ENCODE data around the gene GBP6.
"Not testable (repeated sequence)": the region's sequence is repeated elsewhere in the genome, so short reads cannot be mapped to it uniquely, and the experiment has no call there.

Gene GBP6

GRCh38 chr1:89367221-89367620 is 3.4 kb downstream of the GBP6 start:
- no peak overlapping the region for H3K4me3 ChIP-seq (ENCODE audit: low read depth in 1 of 2, low read length in 2 of 2)
- peaks cover 0 to 4% of the 10 kb centered on the region in 2 donors for H3K4me1 ChIP-seq (ENCODE audit: control insufficient read depth in 1 of 2, insufficient read depth in 2 of 2, low read length in 2 of 2)

GRCh38 chr1:89369331-89369730 is 5.5 kb downstream of the GBP6 start:
- no peaks in the 10 kb centered on the region for H3K4me1 ChIP-seq (ENCODE audit: control insufficient read depth in 1 of 2, insufficient read depth in 2 of 2, low read length in 2 of 2)
- H3K36me3 ChIP-seq (ENCODE audit: control insufficient read depth in 1 of 2, insufficient read depth in 2 of 2, low read length in 2 of 2): no peaks in the 10 kb centered on the region
- H3K4me3 ChIP-seq (ENCODE audit: low read depth in 1 of 2, low read length in 2 of 2): no peak overlapping the region
- no peaks in the 10 kb centered on the region for H3K9me3 ChIP-seq (ENCODE audit: control insufficient read depth in 1 of 2, low read length in 2 of 2)
- no peak overlapping the region for H3K27ac ChIP-seq (ENCODE audit: low read depth, low read length)
- no peak overlapping the region for H3K9ac ChIP-seq (ENCODE audit: low read depth in 1 of 2, low read length in 2 of 2)
- no peaks in the 10 kb centered on the region for H3K27me3 ChIP-seq (ENCODE audit: control insufficient read depth in 1 of 2, insufficient read depth in 2 of 2, low read length in 2 of 2)

More at GRCh38 chr1:89367221-89367620, 3.4 kb downstream of the GBP6 start:
- no peak overlapping the region for H3K27ac ChIP-seq (ENCODE audit: low read depth, low read length)
- no peaks in the 10 kb centered on the region for H3K9me3 ChIP-seq (ENCODE audit: control insufficient read depth in 1 of 2, low read length in 2 of 2)
- no peak overlapping the region for H3K9ac ChIP-seq (ENCODE audit: low read depth in 1 of 2, low read length in 2 of 2)
- no peaks in the 10 kb centered on the region for H3K36me3 ChIP-seq (ENCODE audit: control insufficient read depth in 1 of 2, insufficient read depth in 2 of 2, low read length in 2 of 2)
- H3K27me3 ChIP-seq (ENCODE audit: control insufficient read depth in 1 of 2, insufficient read depth in 2 of 2, low read length in 2 of 2): no peaks in the 10 kb centered on the region

GRCh38 chr1:89373810-89374209 is 10.0 kb downstream of the GBP6 start:
- H3K9me3 ChIP-seq (ENCODE audit: control insufficient read depth in 1 of 2, low read length in 2 of 2); H3K27ac ChIP-seq (ENCODE audit: low read depth, low read length); H3K4me3 ChIP-seq (ENCODE audit: low read depth in 1 of 2, low read length in 2 of 2); H3K36me3 ChIP-seq (ENCODE audit: control insufficient read depth in 1 of 2, insufficient read depth in 2 of 2, low read length in 2 of 2); H3K27me3 ChIP-seq (ENCODE audit: control insufficient read depth in 1 of 2, insufficient read depth in 2 of 2, low read length in 2 of 2); H3K9ac ChIP-seq (ENCODE audit: low read depth in 1 of 2, low read length in 2 of 2); H3K4me1 ChIP-seq (ENCODE audit: control insufficient read depth in 1 of 2, insufficient read depth in 2 of 2, low read length in 2 of 2): not testable (repeated sequence)

DNA sequence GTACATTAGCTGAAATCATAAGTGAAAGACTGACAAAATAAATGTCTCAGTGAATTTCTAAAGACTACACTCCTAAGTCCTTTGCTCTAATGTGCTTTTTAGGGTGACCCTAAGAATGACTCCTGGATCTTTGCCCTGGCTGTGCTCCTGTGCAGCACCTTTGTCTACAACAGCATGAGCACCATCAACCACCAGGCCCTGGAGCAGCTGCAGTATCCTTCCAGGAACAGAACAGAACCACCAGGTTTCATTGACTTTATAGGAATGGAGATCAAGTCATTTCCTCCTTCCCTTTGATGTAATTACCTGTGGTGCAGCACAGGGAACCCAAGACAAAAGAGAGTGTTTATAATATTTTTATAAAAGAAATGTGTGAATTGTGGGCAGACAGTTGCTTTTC is 14.1 kb downstream of the GBP6 start:
- H3K27me3 ChIP-seq (ENCODE audit: control insufficient read depth in 1 of 2, insufficient read depth in 2 of 2, low read length in 2 of 2): no peaks in the 10 kb centered on the region
- H3K36me3 ChIP-seq (ENCODE audit: control insufficient read depth in 1 of 2, insufficient read depth in 2 of 2, low read length in 2 of 2): no peaks in the 10 kb centered on the region
- H3K9me3 ChIP-seq (ENCODE audit: control insufficient read depth in 1 of 2, low read length in 2 of 2): no peaks in the 10 kb centered on the region
- no peak overlapping the region for H3K9ac ChIP-seq (ENCODE audit: low read depth in 1 of 2, low read length in 2 of 2)
- no peaks in the 10 kb centered on the region for H3K4me1 ChIP-seq (ENCODE audit: control insufficient read depth in 1 of 2, insufficient read depth in 2 of 2, low read length in 2 of 2)
- H3K4me3 ChIP-seq (ENCODE audit: low read depth in 1 of 2, low read length in 2 of 2): no peak overlapping the region
- H3K27ac ChIP-seq (ENCODE audit: low read depth, low read length): no peak overlapping the region

GRCh38 chr1:89381618-89382017 is 17.8 kb downstream of the GBP6 start:
- Histone ChIP-seq H3K4me3 (ENCODE audit: low read depth in 1 of 2, low read length in 2 of 2) (no peak overlapping the region), H3K27ac (ENCODE audit: low read depth, low read length) (no peak overlapping the region), H3K36me3 (ENCODE audit: control insufficient read depth in 1 of 2, insufficient read depth in 2 of 2, low read length in 2 of 2) (no peaks in the 10 kb centered on the region), H3K9ac (ENCODE audit: low read depth in 1 of 2, low read length in 2 of 2) (no peak overlapping the region), H3K4me1 (ENCODE audit: control insufficient read depth in 1 of 2, insufficient read depth in 2 of 2, low read length in 2 of 2) (no peaks in the 10 kb centered on the region), H3K27me3 (ENCODE audit: control insufficient read depth in 1 of 2, insufficient read depth in 2 of 2, low read length in 2 of 2) (no peaks in the 10 kb centered on the region), H3K9me3 (ENCODE audit: control insufficient read depth in 1 of 2, low read length in 2 of 2) (no peaks in the 10 kb centered on the region)

DNA sequence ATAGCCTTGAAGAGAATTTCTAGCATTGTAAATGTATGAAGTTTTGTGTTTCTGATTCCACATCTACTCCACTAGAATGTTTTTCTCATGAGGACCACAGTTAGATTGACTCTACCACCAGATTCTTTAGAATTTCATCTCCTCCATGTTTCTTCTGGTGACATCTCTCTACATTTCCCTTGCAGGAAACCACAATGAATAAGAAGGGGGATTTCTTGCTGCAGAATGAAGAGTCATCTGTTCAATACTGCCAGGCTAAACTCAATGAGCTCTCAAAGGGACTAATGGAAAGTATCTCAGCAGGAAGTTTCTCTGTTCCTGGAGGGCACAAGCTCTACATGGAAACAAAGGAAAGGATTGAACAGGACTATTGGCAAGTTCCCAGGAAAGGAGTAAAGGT is 18.6 kb downstream of the GBP6 start:
- Histone ChIP-seq H3K27ac (ENCODE audit: low read depth, low read length) (no peak overlapping the region), H3K27me3 (ENCODE audit: control insufficient read depth in 1 of 2, insufficient read depth in 2 of 2, low read length in 2 of 2) (no peaks in the 10 kb centered on the region), H3K36me3 (ENCODE audit: control insufficient read depth in 1 of 2, insufficient read depth in 2 of 2, low read length in 2 of 2) (no peaks in the 10 kb centered on the region), H3K4me1 (ENCODE audit: control insufficient read depth in 1 of 2, insufficient read depth in 2 of 2, low read length in 2 of 2) (no peaks in the 10 kb centered on the region), H3K9ac (ENCODE audit: low read depth in 1 of 2, low read length in 2 of 2) (no peak overlapping the region), H3K9me3 (ENCODE audit: control insufficient read depth in 1 of 2, low read length in 2 of 2) (no peaks in the 10 kb centered on the region), H3K4me3 (ENCODE audit: low read depth in 1 of 2, low read length in 2 of 2) (no peak overlapping the region)

DNA sequence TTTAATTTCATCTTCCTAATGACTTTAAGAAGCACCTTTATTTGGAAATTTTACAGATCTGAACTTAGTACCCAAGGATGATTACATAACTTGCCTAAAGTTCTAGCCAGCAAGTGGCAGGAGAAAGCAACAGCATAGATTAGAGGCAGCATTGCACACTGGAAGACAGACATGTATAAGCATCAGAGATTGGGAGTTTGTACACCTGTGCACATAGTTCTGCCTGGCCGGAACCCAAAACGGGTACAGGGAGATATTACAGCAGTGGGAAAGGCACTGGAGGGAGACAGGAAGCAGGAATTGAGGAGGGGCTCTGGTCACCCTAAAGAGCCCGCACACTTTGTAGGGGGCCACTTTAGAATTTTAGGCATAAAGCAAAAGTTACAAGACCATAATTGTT is 19.3 kb downstream of the GBP6 start:
- Histone ChIP-seq H3K9me3 (ENCODE audit: control insufficient read depth in 1 of 2, low read length in 2 of 2) (no peaks in the 10 kb centered on the region), H3K36me3 (ENCODE audit: control insufficient read depth in 1 of 2, insufficient read depth in 2 of 2, low read length in 2 of 2) (no peaks in the 10 kb centered on the region), H3K27me3 (ENCODE audit: control insufficient read depth in 1 of 2, insufficient read depth in 2 of 2, low read length in 2 of 2) (no peaks in the 10 kb centered on the region), H3K9ac (ENCODE audit: low read depth in 1 of 2, low read length in 2 of 2) (no peak overlapping the region), H3K27ac (ENCODE audit: low read depth, low read length) (no peak overlapping the region), H3K4me1 (ENCODE audit: control insufficient read depth in 1 of 2, insufficient read depth in 2 of 2, low read length in 2 of 2) (no peaks in the 10 kb centered on the region), H3K4me3 (ENCODE audit: low read depth in 1 of 2, low read length in 2 of 2) (no peak overlapping the region)

DNA sequence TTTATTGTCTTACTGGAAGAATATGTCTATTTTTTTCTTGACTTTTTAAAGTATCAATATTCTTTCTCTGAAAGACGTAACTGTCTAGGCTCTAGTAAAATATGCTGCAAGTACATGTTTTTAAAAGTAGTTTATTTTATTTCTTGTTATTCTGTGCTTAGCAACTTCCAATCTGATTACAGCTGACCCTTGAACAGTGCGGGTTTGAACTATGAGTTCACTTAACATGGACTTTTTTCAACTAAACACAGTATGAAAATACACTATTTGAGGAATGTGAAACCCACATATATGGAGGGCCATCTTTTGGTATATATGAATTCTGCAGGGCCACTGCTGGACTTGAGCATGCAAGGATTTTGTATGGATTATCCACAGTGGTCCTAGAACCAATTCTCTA is 26.8 kb downstream of the GBP6 start:
- H3K36me3 ChIP-seq (ENCODE audit: control insufficient read depth in 1 of 2, insufficient read depth in 2 of 2, low read length in 2 of 2): no peaks in the 10 kb centered on the region
- H3K4me3 ChIP-seq (ENCODE audit: low read depth in 1 of 2, low read length in 2 of 2): no peak overlapping the region
- H3K4me1 ChIP-seq (ENCODE audit: control insufficient read depth in 1 of 2, insufficient read depth in 2 of 2, low read length in 2 of 2): no peaks in the 10 kb centered on the region
- no peak overlapping the region for H3K9ac ChIP-seq (ENCODE audit: low read depth in 1 of 2, low read length in 2 of 2)
- no peaks in the 10 kb centered on the region for H3K27me3 ChIP-seq (ENCODE audit: control insufficient read depth in 1 of 2, insufficient read depth in 2 of 2, low read length in 2 of 2)
- H3K27ac ChIP-seq (ENCODE audit: low read depth, low read length): no peak overlapping the region
- H3K9me3 ChIP-seq (ENCODE audit: control insufficient read depth in 1 of 2, low read length in 2 of 2): no peaks in the 10 kb centered on the region

- H3K4me1 ChIP-seq (ENCODE audit: control insufficient read depth in 1 of 2, insufficient read depth in 2 of 2, low read length in 2 of 2): no peaks in the 10 kb centered on the region
- H3K27ac ChIP-seq (ENCODE audit: low read depth, low read length): no peak overlapping the region
- no peak overlapping the region for H3K9ac ChIP-seq (ENCODE audit: low read depth in 1 of 2, low read length in 2 of 2)
- no peak overlapping the region for H3K4me3 ChIP-seq (ENCODE audit: low read depth in 1 of 2, low read length in 2 of 2)
- H3K27me3 ChIP-seq (ENCODE audit: control insufficient read depth in 1 of 2, insufficient read depth in 2 of 2, low read length in 2 of 2): no peaks in the 10 kb centered on the region
- H3K9me3 ChIP-seq (ENCODE audit: control insufficient read depth in 1 of 2, low read length in 2 of 2): no peaks in the 10 kb centered on the region
- no peaks in the 10 kb centered on the region for H3K36me3 ChIP-seq (ENCODE audit: control insufficient read depth in 1 of 2, insufficient read depth in 2 of 2, low read length in 2 of 2)
Measured at GRCh38 chr1:89391686-89392085, 27.8 kb downstream of the GBP6 start.

GRCh38 chr1:89394851-89395250 is 31.0 kb downstream of the GBP6 start:
- H3K27ac ChIP-seq (ENCODE audit: low read depth, low read length): no peak overlapping the region
- H3K4me1 ChIP-seq (ENCODE audit: control insufficient read depth in 1 of 2, insufficient read depth in 2 of 2, low read length in 2 of 2): no peaks in the 10 kb centered on the region
- H3K9ac ChIP-seq (ENCODE audit: low read depth in 1 of 2, low read length in 2 of 2): no peak overlapping the region
- no peaks in the 10 kb centered on the region for H3K36me3 ChIP-seq (ENCODE audit: control insufficient read depth in 1 of 2, insufficient read depth in 2 of 2, low read length in 2 of 2)
- no peaks in the 10 kb centered on the region for H3K27me3 ChIP-seq (ENCODE audit: control insufficient read depth in 1 of 2, insufficient read depth in 2 of 2, low read length in 2 of 2)
- no peaks in the 10 kb centered on the region for H3K9me3 ChIP-seq (ENCODE audit: control insufficient read depth in 1 of 2, low read length in 2 of 2)
- H3K4me3 ChIP-seq (ENCODE audit: low read depth in 1 of 2, low read length in 2 of 2): no peak overlapping the region

DNA sequence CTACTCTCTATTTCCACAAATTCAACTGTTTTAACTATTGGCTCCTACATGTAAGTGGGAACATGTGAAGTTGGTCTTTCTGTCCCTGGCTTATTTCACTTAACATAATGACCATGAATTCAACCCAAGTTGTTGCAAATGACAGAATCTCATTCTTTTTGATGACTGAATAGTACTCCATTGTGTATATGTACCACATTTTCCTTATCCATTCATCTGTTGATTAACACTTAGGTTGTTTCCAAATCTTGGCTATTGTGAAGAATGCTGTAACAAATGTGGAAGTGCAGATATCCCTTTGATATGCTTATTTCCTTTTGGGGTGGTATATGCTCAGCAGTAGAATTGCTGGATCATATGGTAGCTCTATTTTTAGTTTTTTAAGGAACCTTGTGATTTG is 33.0 kb downstream of the GBP6 start:
- H3K4me3 ChIP-seq (ENCODE audit: low read depth in 1 of 2, low read length in 2 of 2): no peak overlapping the region
- H3K9me3 ChIP-seq (ENCODE audit: control insufficient read depth in 1 of 2, low read length in 2 of 2): no peaks in the 10 kb centered on the region
- H3K27ac ChIP-seq (ENCODE audit: low read depth, low read length): no peak overlapping the region
- H3K27me3 ChIP-seq (ENCODE audit: control insufficient read depth in 1 of 2, insufficient read depth in 2 of 2, low read length in 2 of 2): no peaks in the 10 kb centered on the region
- no peaks in the 10 kb centered on the region for H3K4me1 ChIP-seq (ENCODE audit: control insufficient read depth in 1 of 2, insufficient read depth in 2 of 2, low read length in 2 of 2)
- no peaks in the 10 kb centered on the region for H3K36me3 ChIP-seq (ENCODE audit: control insufficient read depth in 1 of 2, insufficient read depth in 2 of 2, low read length in 2 of 2)
- H3K9ac ChIP-seq (ENCODE audit: low read depth in 1 of 2, low read length in 2 of 2): no peak overlapping the region
